Fibroblast of lung (primary cell): Measurements from ENCODE around the gene MKNK1.

Source experiments
- EZH2 ChIP-seq: IDR thresholded peaks from 2 replicates; pipeline ENCODE4 v1.5.1; 2012; ENCODE audit warnings: low read length, control low read depth, mild to moderate bottlenecking; ENCODE audit errors: missing control alignments
- TF ChIP-seq, protein P1 (sequence below), 2 donors: IDR thresholded peaks in 1 of 2; conservative IDR thresholded peaks in 1 of 2; 1 replicate in 1 of 2; 2 replicates in 1 of 2; pipeline ENCODE4 v1.5.1; 2011 to 2012; ENCODE audit warnings: low read length in 2 of 2, control low read depth in 1 of 2, inconsistent platforms in 1 of 2, low read depth in 1 of 2, mild to moderate bottlenecking in 1 of 2

DNA sequence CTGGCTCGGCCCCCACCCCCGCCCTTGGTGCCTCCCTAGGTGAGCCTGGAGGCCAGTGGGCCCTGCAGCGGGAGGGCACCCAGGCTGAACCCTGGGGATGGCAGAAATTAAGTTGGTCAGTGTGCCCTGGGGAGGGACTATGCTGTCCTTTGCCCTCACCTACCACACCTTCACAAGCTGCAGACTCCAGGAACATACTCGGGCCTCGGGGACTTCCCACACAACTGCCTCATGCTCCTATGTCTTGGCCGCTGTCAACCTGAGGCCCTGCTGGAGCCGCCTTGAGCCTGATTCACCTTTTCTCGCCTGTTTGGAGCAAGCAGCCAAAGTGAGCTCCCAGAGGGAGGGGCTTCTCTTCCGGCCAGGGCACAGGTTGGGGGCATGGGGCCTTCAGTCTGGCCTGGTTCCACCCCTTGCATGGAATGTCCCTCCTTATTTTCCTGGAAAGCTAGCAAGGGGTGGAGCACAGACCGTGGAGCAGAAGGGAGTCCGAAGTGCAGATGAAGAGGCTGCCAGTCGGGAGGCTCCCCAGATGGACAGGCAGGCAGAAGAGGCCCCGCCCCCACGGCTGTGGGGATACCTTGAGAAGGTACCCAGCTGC, 77.3 kb downstream of the MKNK1 start:
- TF ChIP-seq, protein P1, sequence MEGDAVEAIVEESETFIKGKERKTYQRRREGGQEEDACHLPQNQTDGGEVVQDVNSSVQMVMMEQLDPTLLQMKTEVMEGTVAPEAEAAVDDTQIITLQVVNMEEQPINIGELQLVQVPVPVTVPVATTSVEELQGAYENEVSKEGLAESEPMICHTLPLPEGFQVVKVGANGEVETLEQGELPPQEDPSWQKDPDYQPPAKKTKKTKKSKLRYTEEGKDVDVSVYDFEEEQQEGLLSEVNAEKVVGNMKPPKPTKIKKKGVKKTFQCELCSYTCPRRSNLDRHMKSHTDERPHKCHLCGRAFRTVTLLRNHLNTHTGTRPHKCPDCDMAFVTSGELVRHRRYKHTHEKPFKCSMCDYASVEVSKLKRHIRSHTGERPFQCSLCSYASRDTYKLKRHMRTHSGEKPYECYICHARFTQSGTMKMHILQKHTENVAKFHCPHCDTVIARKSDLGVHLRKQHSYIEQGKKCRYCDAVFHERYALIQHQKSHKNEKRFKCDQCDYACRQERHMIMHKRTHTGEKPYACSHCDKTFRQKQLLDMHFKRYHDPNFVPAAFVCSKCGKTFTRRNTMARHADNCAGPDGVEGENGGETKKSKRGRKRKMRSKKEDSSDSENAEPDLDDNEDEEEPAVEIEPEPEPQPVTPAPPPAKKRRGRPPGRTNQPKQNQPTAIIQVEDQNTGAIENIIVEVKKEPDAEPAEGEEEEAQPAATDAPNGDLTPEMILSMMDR (conservative IDR thresholded peaks at IDR 0.05 in 1 of 2, IDR thresholded peaks at IDR 0.05 in 1 of 2; ENCODE audit: low read depth in 1 of 2, low read length in 2 of 2) = no peak
- no peak for TF ChIP-seq EZH2
